Right lobe of liver (tissue), 6 donors: ENCODE results near the gene APPBP2. TPM values are rescaled to one million over a fixed set of nuclear protein-coding genes. Genes with fewer than 3 reads are reported as not detected.
A peak's percentile ranks its signal among the peaks of the same experiment; 100 is the strongest.

ENCODE experiments used
- ATAC-seq, 4 donors: fragments of 200-7000 bp; cut with Tn5 transposase; one replicate each; pipeline ENCODE4 v1.9.1; 2020; ENCODE audit warnings: mild to moderate bottlenecking in 4 of 4, moderate library complexity in 4 of 4
- DNase-seq, 3 donors: peaks; one replicate each; pipeline ENCODE4 v3.0.0-alpha.2; 2020
- H3K27ac ChIP-seq, 3 donors: fragments of 200-600 bp; one replicate each; pipeline ENCODE4 v1.8.0; 2022
- H3K27me3 ChIP-seq, 2 donors: fragments of 200-600 bp; one replicate each; pipeline ENCODE4 v1.8.0; 2022
- H3K36me3 ChIP-seq, 4 donors: fragments of 200-600 bp; sonication (generic) in 1 of 4; one replicate each; pipeline versions ENCODE4 v1.5.1 to v1.8.0; 2017 to 2022; ENCODE audit warnings: control low read depth in 1 of 4
- H3K4me1 ChIP-seq, 4 donors: fragments of 200-600 bp; sonication (generic) in 1 of 4; one replicate each; pipeline versions ENCODE4 v1.5.1 to v1.8.0; 2017 to 2022; ENCODE audit warnings: control low read depth in 1 of 4
- H3K4me3 ChIP-seq, 3 donors: fragments of 200-600 bp; one replicate each; pipeline ENCODE4 v1.8.0; 2022
- H3K9me3 ChIP-seq, 4 donors: fragments of 200-600 bp; sonication (generic) in 1 of 4; one replicate each; pipeline versions ENCODE4 v1.5.1 to v1.8.0; 2017 to 2022; ENCODE audit warnings: control low read depth in 1 of 4
- CTCF ChIP-seq, 4 donors: fragments of 200-600 bp in 3 of 4; fragments of 450-650 bp in 1 of 4; IDR thresholded peaks; one replicate each; pipeline versions ENCODE4 v1.5.1 to v1.8.0; 2016 to 2022; ENCODE audit warnings: antibody characterized with exemption in 4 of 4, mild to moderate bottlenecking in 2 of 4
- POLR2A ChIP-seq: fragments of 450-650 bp; IDR thresholded peaks from one replicate; pipeline ENCODE4 v1.6.1; 2017; ENCODE audit warnings: antibody characterized with exemption, mild to moderate bottlenecking
- WGBS: methylation state at CpG from one replicate; pipeline ENCODE4 v1.1.6; 2018; ENCODE audit warnings: low coverage, low lambda C conversion rate; ENCODE audit not compliant: insufficient coverage; ENCODE audit errors: missing lambda C conversion rate; 5-methylcytosine and 5-hydroxymethylcytosine counted together
- intact Hi-C, 2 donors: fragments of 100-400 bp; cut with DNase I; formaldehyde crosslinking; loops; one replicate each; pipeline versions ENCODE4 v1.11.2 to v1.14.1; 2022
- total RNA-seq, 6 experiments: library from RNA; depleted of rRNA in 2 of 6; stranded (reverse); fragments of >200 nt in 2 of 6; fragmentation: NEBNext Ultra II Directional in 3 of 6; extraction: Animal tissue kit (Norgen Biotek cat#: 25700) in 3 of 6; gene quantifications; one replicate each; pipeline versions ENCODE4 v1.1.0 to v1.2.4, GENCODE V29; 2016 to 2023
- donor health status: DM: no; HTN: yes; CAD: no.
- donor health status: DM: no; HTN: no; CAD: no.
- donor health status: DM: no; HTN: no; CAD: no.
- donor health status: DM: no; HTN: yes; CAD: no.
- donor health status: DM: no; HTN: yes; CAD: no.

APPBP2 gene
- total RNA-seq, 6 experiments from 2014 or later = 8.7 to 19.3 (median 13.0) TPM

- TF ChIP-seq CTCF (IDR thresholded peaks at IDR 0.05) = no peak
- no peak for TF ChIP-seq POLR2A
- no peak overlapping the region for H3K27ac ChIP-seq
- no peak overlapping the region for H3K4me3 ChIP-seq
- intact Hi-C loops = no loop called here
- WGBS = 73% methylated on average over 6 of the region's 6 CpGs
- peak in 1 of 4 donors; percentile 30 for ATAC-seq
- DNase-seq = no peak
- H3K27me3 ChIP-seq = no peaks in the 10 kb centered on the region
- H3K36me3 ChIP-seq = no peaks in the 10 kb centered on the region
- H3K9me3 ChIP-seq = no peaks in the 10 kb centered on the region
- no peaks in the 10 kb centered on the region for H3K4me1 ChIP-seq
Observed at GRCh38 chr17:60403962-60404361, 122.1 kb downstream of the APPBP2 start.

GRCh38 chr17:60403523-60403810 is 122.6 kb downstream of the APPBP2 start:
- no peaks in the 10 kb centered on the region for H3K9me3 ChIP-seq
- 79% methylated on average over 3 of the region's 3 CpGs for WGBS
- TF ChIP-seq CTCF (IDR thresholded peaks at IDR 0.05) (no peak), POLR2A (no peak)
- intact Hi-C loops = no loop called here
- no peaks in the 10 kb centered on the region for H3K36me3 ChIP-seq
- no peak for ATAC-seq
- H3K4me1 ChIP-seq = no peaks in the 10 kb centered on the region
- no peak overlapping the region for H3K4me3 ChIP-seq
- H3K27me3 ChIP-seq = no peaks in the 10 kb centered on the region
- no peak for DNase-seq
- H3K27ac ChIP-seq = no peak overlapping the region

GRCh38 chr17:60401819-60402218 is 124.2 kb downstream of the APPBP2 start:
- no peak for ATAC-seq
- Histone ChIP-seq H3K9me3 (no peaks in the 10 kb centered on the region), H3K27ac (no peak overlapping the region), H3K27me3 (no peaks in the 10 kb centered on the region), H3K4me3 (no peak overlapping the region), H3K36me3 (no peaks in the 10 kb centered on the region), H3K4me1 (no peaks in the 10 kb centered on the region)
- DNase-seq = no peak
- intact Hi-C loops = no loop called here
- no peak for TF ChIP-seq CTCF (IDR thresholded peaks at IDR 0.05)
- no peak for TF ChIP-seq POLR2A

GRCh38 chr17:60398227-60398959 is 127.6 kb downstream of the APPBP2 start:
- DNase-seq = no peak
- WGBS = 64% methylated on average over 3 of the region's 3 CpGs
- no peak for TF ChIP-seq CTCF (IDR thresholded peaks at IDR 0.05)
- no peak for TF ChIP-seq POLR2A
- Histone ChIP-seq H3K4me3 (no peak overlapping the region), H3K36me3 (no peaks in the 10 kb centered on the region), H3K27me3 (no peaks in the 10 kb centered on the region), H3K27ac (peak overlapping the region in 2 of 3 donors; percentile 31 to 33), H3K4me1 (no peaks in the 10 kb centered on the region), H3K9me3 (no peaks in the 10 kb centered on the region)
- intact Hi-C loops = no loop called here
- ATAC-seq = peak; percentile 35 to 52 (median 44)

GRCh38 chr17:60396412-60396811 is 129.6 kb downstream of the APPBP2 start:
- H3K9me3 ChIP-seq = no peaks in the 10 kb centered on the region
- 70% methylated on average over 3 of the region's 3 CpGs for WGBS

More at GRCh38 chr17:60396412-60396811, 129.6 kb downstream of the APPBP2 start:
- Histone ChIP-seq H3K4me3 (no peak overlapping the region), H3K4me1 (no peaks in the 10 kb centered on the region), H3K27ac (no peak overlapping the region), H3K27me3 (no peaks in the 10 kb centered on the region), H3K36me3 (no peaks in the 10 kb centered on the region)
- intact Hi-C loops = no loop called here
- TF ChIP-seq POLR2A (no peak), CTCF (IDR thresholded peaks at IDR 0.05) (no peak)
- no peak for ATAC-seq
- no peak for DNase-seq
